Choroid plexus epithelial cell (primary cell): ENCODE measurements around the gene GABRB1.

ENCODE experiments used
- DNase-seq: peaks from one replicate; pipeline ENCODE4 v3.0.0-alpha.2; 2010; ENCODE audit warnings: low read depth
- H3K4me3 ChIP-seq: 2 replicates; pipeline ENCODE4 v1.5.1; 2011; ENCODE audit warnings: low read depth, mild to moderate bottlenecking, control low read depth, low read length, moderate library complexity
- TF ChIP-seq, protein P1 (sequence below): conservative IDR thresholded peaks from 2 replicates; pipeline ENCODE4 v1.5.1; 2011; ENCODE audit warnings: low read depth, mild to moderate bottlenecking, control low read depth, inconsistent platforms, low read length, moderate library complexity

The GABRB1 gene

GRCh38 chr4:47195706-47196105, 164.3 kb downstream of the GABRB1 start:
- DNase-seq = no peak

GRCh38 chr4:47198791-47199190, 167.4 kb downstream of the GABRB1 start:
- TF ChIP-seq, protein P1, sequence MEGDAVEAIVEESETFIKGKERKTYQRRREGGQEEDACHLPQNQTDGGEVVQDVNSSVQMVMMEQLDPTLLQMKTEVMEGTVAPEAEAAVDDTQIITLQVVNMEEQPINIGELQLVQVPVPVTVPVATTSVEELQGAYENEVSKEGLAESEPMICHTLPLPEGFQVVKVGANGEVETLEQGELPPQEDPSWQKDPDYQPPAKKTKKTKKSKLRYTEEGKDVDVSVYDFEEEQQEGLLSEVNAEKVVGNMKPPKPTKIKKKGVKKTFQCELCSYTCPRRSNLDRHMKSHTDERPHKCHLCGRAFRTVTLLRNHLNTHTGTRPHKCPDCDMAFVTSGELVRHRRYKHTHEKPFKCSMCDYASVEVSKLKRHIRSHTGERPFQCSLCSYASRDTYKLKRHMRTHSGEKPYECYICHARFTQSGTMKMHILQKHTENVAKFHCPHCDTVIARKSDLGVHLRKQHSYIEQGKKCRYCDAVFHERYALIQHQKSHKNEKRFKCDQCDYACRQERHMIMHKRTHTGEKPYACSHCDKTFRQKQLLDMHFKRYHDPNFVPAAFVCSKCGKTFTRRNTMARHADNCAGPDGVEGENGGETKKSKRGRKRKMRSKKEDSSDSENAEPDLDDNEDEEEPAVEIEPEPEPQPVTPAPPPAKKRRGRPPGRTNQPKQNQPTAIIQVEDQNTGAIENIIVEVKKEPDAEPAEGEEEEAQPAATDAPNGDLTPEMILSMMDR = no peak
- no peak overlapping the region for H3K4me3 ChIP-seq
- DNase-seq = no peak

More at GRCh38 chr4:47195706-47196105, 164.3 kb downstream of the GABRB1 start:
- TF ChIP-seq, protein P1 = no peak
- no peak overlapping the region for H3K4me3 ChIP-seq

DNA sequence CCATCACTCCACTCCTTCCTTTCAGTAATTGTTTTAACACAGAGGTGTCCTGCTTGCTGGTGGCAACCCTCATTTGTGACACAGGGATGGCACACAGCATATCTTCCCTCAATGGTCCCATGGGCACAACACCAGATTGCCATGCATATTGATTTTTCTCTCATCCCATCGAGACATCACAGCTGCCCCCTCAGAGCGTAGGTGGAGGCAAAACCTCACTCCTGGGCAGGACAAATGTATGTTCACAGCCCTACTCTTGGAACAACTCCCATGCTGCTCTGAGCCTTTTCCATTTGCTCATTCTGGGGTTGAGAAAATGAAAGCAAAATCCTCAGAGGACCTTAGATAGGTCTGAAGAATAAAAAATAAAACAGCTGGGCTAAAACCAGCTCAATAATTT, 172.2 kb downstream of the GABRB1 start:
- TF ChIP-seq, protein P1 = no peak
- DNase-seq = no peak
- no peak overlapping the region for H3K4me3 ChIP-seq

- no peak overlapping the region for H3K4me3 ChIP-seq
- TF ChIP-seq, protein P1 = no peak
- DNase-seq = no peak
Observed at GRCh38 chr4:47207555-47207954, 176.2 kb downstream of the GABRB1 start.

DNA sequence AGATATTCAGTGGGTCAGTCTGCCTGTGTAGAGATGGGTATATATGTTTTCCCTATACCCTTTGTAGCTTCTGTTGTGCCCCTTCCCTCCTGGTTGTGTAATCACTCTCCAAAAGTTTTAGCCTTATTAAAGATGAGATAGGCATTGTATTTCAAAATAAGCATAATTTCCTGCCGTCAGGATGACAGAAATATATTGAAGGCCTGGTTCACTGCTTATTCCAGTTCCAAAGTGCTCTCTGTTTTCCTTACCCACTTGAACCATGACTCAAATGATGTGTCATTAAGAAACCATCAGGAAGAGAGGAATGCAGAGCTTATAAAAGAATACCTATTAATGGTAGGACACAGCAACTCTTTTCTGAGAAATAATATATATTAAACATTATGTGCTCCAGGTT, 178.5 kb downstream of the GABRB1 start:
- TF ChIP-seq, protein P1 = no peak
- no peak overlapping the region for H3K4me3 ChIP-seq
- DNase-seq = peak; percentile 53

DNA sequence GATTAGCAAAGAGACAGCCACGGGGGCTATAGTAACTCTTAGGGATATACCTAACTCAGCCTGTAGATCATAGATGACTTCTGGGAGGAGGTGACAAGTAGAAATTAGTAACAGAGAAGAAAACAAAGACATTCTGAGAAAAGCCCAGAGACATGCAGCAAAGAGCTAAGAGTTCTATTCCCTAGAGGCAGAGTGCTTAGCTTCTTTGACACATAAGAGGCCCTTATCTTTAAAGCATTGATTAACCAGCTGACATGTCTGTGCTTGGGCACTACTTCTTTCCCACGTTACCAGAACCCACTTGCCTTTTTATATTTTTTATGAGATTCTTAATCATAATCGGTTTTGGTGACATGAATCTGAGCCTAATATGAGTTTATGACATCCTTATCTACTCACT, 179.5 kb downstream of the GABRB1 start:
- DNase-seq = no peak
- TF ChIP-seq, protein P1 = no peak

GRCh38 chr4:47213106-47213505, 181.7 kb downstream of the GABRB1 start:
- DNase-seq = peak; percentile 28
- TF ChIP-seq, protein P1 = no peak
- H3K4me3 ChIP-seq = no peak overlapping the region

More for the DNA sequence above, 179.5 kb downstream of the GABRB1 start:
- no peak overlapping the region for H3K4me3 ChIP-seq
